ENCODE data around the gene GPRC5A. TPM values are rescaled to one million over a fixed set of nuclear protein-coding genes. Genes with fewer than 3 reads are reported as not detected.

GPRC5A gene
- total RNA-seq, 1 experiment from 2014 or later, result 2.8 TPM

DNA sequence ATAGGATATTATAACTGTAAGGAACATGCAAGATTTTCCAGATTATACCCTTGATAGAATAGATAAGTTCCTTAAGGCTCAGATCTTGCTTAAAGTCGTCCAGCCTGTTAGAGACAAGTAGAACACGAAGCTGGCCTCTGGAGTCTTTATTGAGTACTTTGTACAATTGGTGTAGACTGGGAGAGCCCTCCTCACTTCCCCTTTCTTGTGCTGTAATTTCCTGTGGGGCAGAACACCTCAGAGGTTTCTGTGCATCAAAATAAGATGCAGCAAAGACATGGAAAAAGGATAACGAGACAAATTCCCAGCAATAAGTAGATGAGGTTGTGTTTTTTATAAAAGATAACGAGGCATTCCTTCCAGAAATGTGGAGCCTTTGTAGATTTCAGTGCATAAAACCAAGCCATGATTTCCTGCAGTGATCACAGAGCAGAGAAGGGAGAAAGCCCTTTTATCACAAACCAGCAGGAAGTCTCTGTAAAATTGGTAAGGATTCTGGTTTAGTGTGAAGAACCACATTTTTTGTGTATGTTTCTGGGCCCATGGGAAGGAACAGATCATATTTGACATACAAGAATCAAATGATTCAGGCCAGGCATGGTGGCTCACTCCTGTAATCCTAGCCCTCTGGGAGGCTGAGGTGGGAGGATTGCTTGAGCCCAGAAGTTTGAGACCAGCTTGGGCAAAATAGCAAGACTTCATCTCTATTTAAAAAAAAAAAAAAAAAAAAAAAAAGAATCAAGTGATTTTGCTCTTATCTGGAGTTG, 18.0 kb downstream of the GPRC5A start:
- Histone ChIP-seq H3K4me1 (replicated peaks) (no peaks in the 10 kb centered on the region), H3K9me3 (replicated peaks) (no peaks in the 10 kb centered on the region), H3K4me3 (no peak overlapping the region), H3K27ac (no peak overlapping the region), H3K27me3 (replicated peaks) (no peaks in the 10 kb centered on the region), H3K36me3 (peaks cover 3% of the 10 kb centered on the region; the same call in 1 of the 2 replicates)
- no peak for DNase-seq (ENCODE audit: low read depth in 1 of 2, low spot score in 2 of 2)

- no peak overlapping the region for H3K27ac ChIP-seq
These were observed 18.6 kb downstream of the GPRC5A start for GRCh38 chr12:12909995-12910420.

GRCh38 chr12:12912711-12913110, 21.3 kb downstream of the GPRC5A start:
- H3K9me3 ChIP-seq (replicated peaks), result no peaks in the 10 kb centered on the region
- 0 out of 2 replicates have a peak, but pooled peaks cover 3% of the 10 kb centered on the region for H3K4me1 ChIP-seq (replicated peaks)
- H3K36me3 ChIP-seq, result peaks cover 3% of the 10 kb centered on the region; the same call in 1 of the 2 replicates
- no peak overlapping the region for H3K27ac ChIP-seq
- H3K4me3 ChIP-seq, result no peak overlapping the region
- H3K27me3 ChIP-seq (replicated peaks), result no peaks in the 10 kb centered on the region
- DNase-seq (ENCODE audit: low read depth in 1 of 2, low spot score in 2 of 2), result no peak

More at GRCh38 chr12:12909995-12910420, 18.6 kb downstream of the GPRC5A start:
- H3K27me3 ChIP-seq (replicated peaks), result no peaks in the 10 kb centered on the region
- peaks cover 3% of the 10 kb centered on the region; the same call in 1 of the 2 replicates for H3K36me3 ChIP-seq
- no peak overlapping the region for H3K4me3 ChIP-seq
- DNase-seq (ENCODE audit: low read depth in 1 of 2, low spot score in 2 of 2), result no peak
- H3K9me3 ChIP-seq (replicated peaks), result no peaks in the 10 kb centered on the region
- H3K4me1 ChIP-seq (replicated peaks), result no peaks in the 10 kb centered on the region

GRCh38 chr12:12915656-12916055, 24.3 kb downstream of the GPRC5A start:
- H3K9me3 ChIP-seq (replicated peaks), result no peaks in the 10 kb centered on the region
- no peaks in the 10 kb centered on the region; the same call in 1 of the 2 replicates for H3K36me3 ChIP-seq
- H3K4me1 ChIP-seq (replicated peaks), result 0 out of 2 replicates have a peak, but pooled peaks cover 3% of the 10 kb centered on the region
- no peak overlapping the region for H3K27ac ChIP-seq
- H3K4me3 ChIP-seq, result no peak overlapping the region
- DNase-seq (ENCODE audit: low read depth in 1 of 2, low spot score in 2 of 2), result no peak
- no peaks in the 10 kb centered on the region for H3K27me3 ChIP-seq (replicated peaks)

DNA sequence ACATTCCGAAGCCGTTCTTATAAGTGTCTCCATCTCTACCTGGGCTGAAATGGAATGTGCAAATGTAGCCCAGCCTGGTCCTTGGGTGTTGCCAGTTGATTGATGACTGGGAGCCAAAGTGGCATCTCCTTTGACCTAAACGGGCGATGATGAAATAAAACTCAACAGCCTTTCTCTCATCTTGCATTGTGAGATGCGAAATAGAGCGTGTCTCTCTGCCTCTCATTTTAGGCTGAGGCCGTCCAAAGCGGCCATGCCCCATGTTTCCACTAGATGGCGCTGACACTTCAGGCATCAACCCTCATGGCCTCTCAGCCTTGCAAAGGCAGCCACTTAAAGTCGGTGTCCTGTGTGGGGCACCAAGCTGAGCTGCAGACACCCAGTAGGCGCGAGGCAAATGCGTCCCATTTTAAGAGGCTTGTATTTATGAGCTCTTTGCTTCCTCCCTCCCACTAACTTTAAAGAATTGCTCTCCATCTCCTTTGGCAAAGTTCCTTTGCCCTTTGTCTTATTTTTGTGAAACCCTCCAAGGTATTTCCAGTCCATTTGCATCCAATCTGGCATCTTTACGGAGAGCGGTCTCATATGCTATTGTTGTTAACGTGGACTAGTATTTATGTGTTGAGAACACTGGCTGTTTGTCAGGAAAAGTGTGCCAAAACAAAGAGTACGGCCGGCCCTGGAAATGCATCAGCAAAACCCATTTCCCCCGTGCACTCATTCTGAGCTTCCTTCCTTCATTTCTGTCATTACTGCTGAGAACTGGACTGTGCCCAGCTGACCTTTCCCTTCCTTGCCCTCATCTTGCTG, 25.0 kb downstream of the GPRC5A start:
- H3K27me3 ChIP-seq (replicated peaks), result no peaks in the 10 kb centered on the region
- H3K9me3 ChIP-seq (replicated peaks), result no peaks in the 10 kb centered on the region
- H3K27ac ChIP-seq, result no peak overlapping the region
- H3K4me3 ChIP-seq, result no peak overlapping the region
- H3K4me1 ChIP-seq (replicated peaks), result 0 out of 2 replicates have a peak, but pooled peaks cover 3% of the 10 kb centered on the region
- no peaks in the 10 kb centered on the region; the same call in 1 of the 2 replicates for H3K36me3 ChIP-seq
- DNase-seq (ENCODE audit: low read depth in 1 of 2, low spot score in 2 of 2), result peak; percentile 77 to 78

- no peaks in the 10 kb centered on the region for H3K9me3 ChIP-seq (replicated peaks)
- no peak for DNase-seq (ENCODE audit: low read depth in 1 of 2, low spot score in 2 of 2)
- no peaks in the 10 kb centered on the region for H3K27me3 ChIP-seq (replicated peaks)
- H3K4me1 ChIP-seq (replicated peaks), result 0 out of 2 replicates have a peak, but pooled peaks cover 3% of the 10 kb centered on the region
- no peak overlapping the region for H3K4me3 ChIP-seq
- no peak overlapping the region for H3K27ac ChIP-seq
- H3K36me3 ChIP-seq, result no peaks in the 10 kb centered on the region
These were observed 26.2 kb downstream of the GPRC5A start for GRCh38 chr12:12917517-12917916.

- Histone ChIP-seq H3K27me3 (replicated peaks) (no peaks in the 10 kb centered on the region), H3K4me1 (replicated peaks) (0 out of 2 replicates have a peak, but pooled peaks cover 3% of the 10 kb centered on the region), H3K36me3 (no peaks in the 10 kb centered on the region), H3K27ac (no peak overlapping the region), H3K4me3 (no peak overlapping the region), H3K9me3 (replicated peaks) (no peaks in the 10 kb centered on the region)
- DNase-seq (ENCODE audit: low read depth in 1 of 2, low spot score in 2 of 2), result no peak
These were observed 27.5 kb downstream of the GPRC5A start for GRCh38 chr12:12918781-12919389.

- no peaks in the 10 kb centered on the region for H3K9me3 ChIP-seq (replicated peaks)
- H3K4me3 ChIP-seq, result no peak overlapping the region
- H3K4me1 ChIP-seq (replicated peaks), result 0 out of 2 replicates have a peak, but pooled peaks cover 3% of the 10 kb centered on the region
- no peaks in the 10 kb centered on the region for H3K27me3 ChIP-seq (replicated peaks)
- no peak for DNase-seq (ENCODE audit: low read depth in 1 of 2, low spot score in 2 of 2)
- no peak overlapping the region for H3K27ac ChIP-seq
- no peaks in the 10 kb centered on the region for H3K36me3 ChIP-seq
These were observed 28.5 kb downstream of the GPRC5A start for GRCh38 chr12:12919666-12920435.

DNA sequence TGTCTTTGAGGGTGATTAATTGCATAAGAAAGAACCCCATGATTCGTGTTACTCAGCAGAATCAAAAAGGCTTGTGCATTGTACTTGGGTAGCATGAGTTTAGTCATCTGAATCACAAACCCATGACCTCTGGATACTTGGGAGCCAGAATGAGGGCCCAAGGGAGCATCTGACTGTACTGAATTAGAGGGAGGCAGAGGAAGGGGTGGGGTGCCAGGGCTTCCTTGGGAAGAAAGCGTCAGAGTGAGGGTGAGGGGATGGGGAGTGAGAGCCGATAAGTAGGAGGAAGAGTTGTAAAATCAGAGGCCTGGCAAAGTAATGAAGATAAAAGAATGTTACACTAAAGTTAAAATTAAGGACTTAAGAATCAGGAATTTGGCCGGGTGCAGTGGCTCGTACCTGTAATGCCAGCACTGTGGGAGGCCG, 30.8 kb downstream of the GPRC5A start:
- Histone ChIP-seq H3K4me3 (no peak overlapping the region), H3K4me1 (replicated peaks) (peaks cover 16% of the 10 kb centered on the region), H3K36me3 (no peaks in the 10 kb centered on the region), H3K27me3 (replicated peaks) (no peaks in the 10 kb centered on the region), H3K27ac (no peak overlapping the region), H3K9me3 (replicated peaks) (no peaks in the 10 kb centered on the region)
- DNase-seq (ENCODE audit: low read depth in 1 of 2, low spot score in 2 of 2), result no peak

DNA sequence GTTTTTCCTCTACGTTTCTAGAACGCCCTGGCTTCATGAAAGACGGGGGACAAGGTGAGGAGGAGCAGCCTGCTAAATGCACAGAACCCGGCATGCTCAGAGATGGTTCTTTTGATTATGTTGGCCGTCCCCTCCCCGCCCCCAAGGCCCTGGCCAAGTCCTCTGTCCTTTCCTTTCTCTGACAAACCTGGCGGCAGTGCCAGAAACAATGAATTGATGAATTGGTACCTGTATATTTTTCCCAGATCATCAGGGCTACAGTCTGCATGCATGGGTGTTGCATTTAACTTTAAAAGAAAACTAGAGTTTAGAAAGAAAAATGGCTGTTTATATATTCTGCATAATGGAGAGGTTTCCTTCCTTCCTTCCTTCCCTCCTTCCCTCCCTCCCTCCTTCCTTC, 31.6 kb downstream of the GPRC5A start:
- DNase-seq (ENCODE audit: low read depth in 1 of 2, low spot score in 2 of 2), result no peak
- H3K4me1 ChIP-seq (replicated peaks), result peaks cover 16% of the 10 kb centered on the region
- no peak overlapping the region for H3K4me3 ChIP-seq
- no peak overlapping the region for H3K27ac ChIP-seq
- H3K9me3 ChIP-seq (replicated peaks), result no peaks in the 10 kb centered on the region
- no peaks in the 10 kb centered on the region for H3K36me3 ChIP-seq
- H3K27me3 ChIP-seq (replicated peaks), result no peaks in the 10 kb centered on the region

GRCh38 chr12:12924169-12924568, 32.8 kb downstream of the GPRC5A start:
- Histone ChIP-seq H3K27me3 (replicated peaks) (no peaks in the 10 kb centered on the region), H3K36me3 (no peaks in the 10 kb centered on the region), H3K4me1 (replicated peaks) (peaks cover 16% of the 10 kb centered on the region), H3K9me3 (replicated peaks) (no peaks in the 10 kb centered on the region), H3K4me3 (no peak overlapping the region), H3K27ac (no peak overlapping the region)
- no peak for DNase-seq (ENCODE audit: low read depth in 1 of 2, low spot score in 2 of 2)

GRCh38 chr12:12925388-12925787, 34.0 kb downstream of the GPRC5A start:
- no peak overlapping the region for H3K4me3 ChIP-seq
- no peaks in the 10 kb centered on the region for H3K9me3 ChIP-seq (replicated peaks)
- no peak overlapping the region for H3K27ac ChIP-seq
- H3K4me1 ChIP-seq (replicated peaks), result peaks cover 16% of the 10 kb centered on the region
- H3K36me3 ChIP-seq, result no peaks in the 10 kb centered on the region
- no peak for DNase-seq (ENCODE audit: low read depth in 1 of 2, low spot score in 2 of 2)
- H3K27me3 ChIP-seq (replicated peaks), result no peaks in the 10 kb centered on the region

- Histone ChIP-seq H3K4me3 (no peak overlapping the region), H3K4me1 (replicated peaks) (peaks cover 16% of the 10 kb centered on the region), H3K27ac (peak overlapping the region; percentile 18), H3K9me3 (replicated peaks) (no peaks in the 10 kb centered on the region), H3K27me3 (replicated peaks) (no peaks in the 10 kb centered on the region), H3K36me3 (no peaks in the 10 kb centered on the region)
- peak; percentile 46 to 57 for DNase-seq (ENCODE audit: low read depth in 1 of 2, low spot score in 2 of 2)
These were observed 35.3 kb downstream of the GPRC5A start for GRCh38 chr12:12926571-12927071.

Measured in SJSA1 (cell line).